HepG2 (cell line): ENCODE data around the gene CHD2.

Source experiments
- ZNF879 ChIP-seq: sonication (generic); formaldehyde crosslinking; IDR thresholded peaks from 2 replicates; pipeline ENCODE4 v1.8.1; 2023; ENCODE audit warnings: missing genetic modification reagents
- ZSCAN9 ChIP-seq: IDR thresholded peaks from 2 replicates; pipeline ENCODE4 v1.6.1; 2016; ENCODE audit warnings: borderline replicate concordance

DNA sequence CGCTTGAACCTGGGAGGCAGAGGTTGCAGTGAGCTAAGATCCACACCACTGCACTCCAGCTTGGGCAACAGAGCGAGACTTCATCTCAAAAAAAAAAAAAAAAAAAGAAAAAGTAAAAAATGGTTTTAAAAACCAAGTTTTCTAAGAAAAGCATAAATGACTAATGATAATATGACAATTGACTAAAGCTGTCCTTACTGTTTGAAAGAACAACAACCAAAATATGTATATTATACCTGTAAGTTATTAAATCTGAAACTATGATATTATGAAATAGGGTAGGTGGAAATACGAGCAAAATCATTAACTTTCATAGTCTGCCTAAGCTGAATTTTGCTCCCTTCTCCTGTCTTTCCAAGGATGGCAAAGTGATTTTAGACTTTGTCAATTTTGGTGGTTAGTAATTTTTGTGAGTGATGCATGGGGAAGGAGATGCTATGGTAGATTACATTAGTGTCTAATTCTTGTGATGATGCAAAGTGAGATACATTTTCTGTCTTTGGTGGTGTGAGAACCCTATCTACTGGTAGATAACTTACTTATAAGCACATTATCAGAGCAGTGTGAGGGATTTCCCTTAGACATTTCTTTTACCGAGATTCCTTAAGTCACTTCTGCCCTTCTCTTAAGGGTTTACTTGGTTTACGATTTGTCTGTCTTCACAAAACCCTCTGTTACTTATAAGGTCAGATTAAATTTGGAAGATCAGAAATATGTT lies 10.6 kb upstream of the CHD2 start:
- TF ChIP-seq ZSCAN9 (no peak), ZNF879 (no peak)
